Nephron progenitor cell (in vitro differentiated cells): ENCODE results near the gene RBMS3.

Source experiments
- DNase-seq: peaks from one replicate; pipeline ENCODE4 v3.0.0; 2021
- H3K27ac Mint-ChIP-seq: 2 replicates; pipeline ENCODE4 v1.8.0; 2021; ENCODE audit warnings: mild to moderate bottlenecking, moderate library complexity, mixed read lengths
- H3K27me3 Mint-ChIP-seq: 2 replicates; pipeline ENCODE4 v1.8.0; 2021; ENCODE audit warnings: mild to moderate bottlenecking, low read depth, mixed read lengths; ENCODE audit not compliant: poor library complexity
- H3K36me3 Mint-ChIP-seq: 2 replicates; pipeline ENCODE4 v1.8.0; 2021; ENCODE audit warnings: low read depth, mixed read lengths
- H3K4me1 Mint-ChIP-seq: 2 replicates; pipeline ENCODE4 v1.8.0; 2021; ENCODE audit warnings: mixed read lengths
- H3K4me3 Mint-ChIP-seq: 2 replicates; pipeline ENCODE4 v1.8.0; 2021; ENCODE audit warnings: mild to moderate bottlenecking, moderate library complexity, mixed read lengths
- H3K9me3 Mint-ChIP-seq: 2 replicates; pipeline ENCODE4 v1.8.0; 2021; ENCODE audit warnings: mild to moderate bottlenecking, moderate library complexity, mixed read lengths
- CTCF ChIP-seq: fragments of 200-600 bp; sonication (generic); IDR thresholded peaks from 2 replicates; pipeline ENCODE4 v1.5.0; 2021; ENCODE audit warnings: antibody characterized with exemption

RBMS3 gene

GRCh38 chr3:29696311-29696710 is 415.4 kb downstream of the RBMS3 start:
- Mint-ChIP-seq H3K9me3 (peaks cover 15% of the 10 kb centered on the region), H3K36me3 (peaks cover 12% of the 10 kb centered on the region), H3K27ac (no peak overlapping the region), H3K4me3 (no peak overlapping the region), H3K4me1 (peaks cover 39% of the 10 kb centered on the region), H3K27me3 (no peaks in the 10 kb centered on the region)
- TF ChIP-seq CTCF, result no peak
- DNase-seq, result no peak

GRCh38 chr3:29697989-29698388 is 417.1 kb downstream of the RBMS3 start:
- no peak overlapping the region for H3K27ac Mint-ChIP-seq
- peaks cover 23% of the 10 kb centered on the region for H3K9me3 Mint-ChIP-seq
- DNase-seq, result no peak
- no peaks in the 10 kb centered on the region for H3K27me3 Mint-ChIP-seq
- peaks cover 38% of the 10 kb centered on the region for H3K4me1 Mint-ChIP-seq
- no peak for TF ChIP-seq CTCF
- peaks cover 20% of the 10 kb centered on the region for H3K36me3 Mint-ChIP-seq
- H3K4me3 Mint-ChIP-seq, result no peak overlapping the region

- Mint-ChIP-seq H3K27me3 (no peaks in the 10 kb centered on the region), H3K27ac (no peak overlapping the region), H3K4me1 (peaks cover 16% of the 10 kb centered on the region), H3K36me3 (peaks cover 22% of the 10 kb centered on the region), H3K9me3 (peaks cover 23% of the 10 kb centered on the region), H3K4me3 (no peak overlapping the region)
- TF ChIP-seq CTCF, result no peak
- DNase-seq, result no peak
Measured at GRCh38 chr3:29700256-29700655, 419.4 kb downstream of the RBMS3 start.

- Mint-ChIP-seq H3K27me3 (no peaks in the 10 kb centered on the region), H3K9me3 (peaks cover 23% of the 10 kb centered on the region), H3K36me3 (peaks cover 22% of the 10 kb centered on the region), H3K27ac (no peak overlapping the region), H3K4me1 (peaks cover 4% of the 10 kb centered on the region), H3K4me3 (no peak overlapping the region)
- no peak for TF ChIP-seq CTCF
- no peak for DNase-seq
Measured at GRCh38 chr3:29701326-29701983, 420.6 kb downstream of the RBMS3 start.

GRCh38 chr3:29705906-29706844 is 425.3 kb downstream of the RBMS3 start:
- Mint-ChIP-seq H3K4me1 (peaks cover 9% of the 10 kb centered on the region), H3K27ac (no peak overlapping the region), H3K9me3 (peaks cover 9% of the 10 kb centered on the region), H3K36me3 (peaks cover 11% of the 10 kb centered on the region), H3K4me3 (no peak overlapping the region), H3K27me3 (no peaks in the 10 kb centered on the region)
- DNase-seq, result no peak
- no peak for TF ChIP-seq CTCF
